Panc1 (cell line): ENCODE measurements around the gene ELOA. TPM values are rescaled to one million over a fixed set of nuclear protein-coding genes. Genes with fewer than 3 reads are reported as not detected.
"Not testable (repeated sequence)": the region's sequence is repeated elsewhere in the genome, so short reads cannot be mapped to it uniquely, and the experiment has no call there.

Source experiments
- ATAC-seq: fragments of 200-7000 bp; cut with Tn5 transposase; 2 replicates; pipeline ENCODE4 v1.9.1; 2020; ENCODE audit warnings: mild to moderate bottlenecking, moderate library complexity
- BruUV-seq: library from RNA; stranded (reverse); fragments of 400-500 nt; replicated peaks from 2 replicates; lab custom pipeline; 2021; lab: Mats Ljungman, UMichigan
- CTCF ChIA-PET: fragments of 300-600 bp; sonication (Branson Sonifier 250); formaldehyde crosslinking; loops from one replicate; lab custom pipeline; 2022; ENCODE audit warnings: antibody characterized with exemption; lab: Charles Lee
- POLR2A ChIA-PET: fragments of 300-600 bp; sonication (Branson Sonifier 250); formaldehyde crosslinking; loops from one replicate; lab custom pipeline; 2022; ENCODE audit warnings: antibody characterized with exemption; lab: Charles Lee
- DNase-seq: peaks from one replicate; pipeline ENCODE4 v3.0.0-alpha.2; 2010; ENCODE audit warnings: low read depth, low spot score
- H3K27ac ChIP-seq: 2 replicates; pipeline ENCODE4 v1.5.1; 2011; ENCODE audit warnings: mild to moderate bottlenecking, low read length, inconsistent platforms
- H3K27me3 ChIP-seq: fragments of 200-500 bp; sonication (Bioruptor generic); 2 replicates; pipeline ENCODE4 v1.6.0; 2014; ENCODE audit warnings: low read length, inconsistent platforms; ENCODE audit not compliant: control insufficient read depth, insufficient read depth
- H3K36me3 ChIP-seq: fragments of 200-500 bp; sonication (Bioruptor generic); 2 replicates; pipeline ENCODE4 v1.5.1; 2014; ENCODE audit warnings: inconsistent platforms, mild to moderate bottlenecking, low read length, moderate library complexity; ENCODE audit not compliant: control insufficient read depth, insufficient read depth
- H3K4me1 ChIP-seq: 2 replicates; pipeline ENCODE4 v1.5.1; 2011; ENCODE audit warnings: inconsistent platforms, mild to moderate bottlenecking, low read length, moderate library complexity; ENCODE audit not compliant: control insufficient read depth, insufficient read depth
- H3K4me3 ChIP-seq, 2 experiments: 2 replicates each; pipeline ENCODE4 v1.5.1; 2011 to 2012; ENCODE audit warnings: low read depth in 2 of 2, low read length in 2 of 2, mild to moderate bottlenecking in 2 of 2, inconsistent platforms in 1 of 2, moderate library complexity in 1 of 2
- H3K9me3 ChIP-seq: fragments of 200-500 bp; sonication (Bioruptor generic); 2 replicates; pipeline ENCODE4 v1.5.1; 2014; ENCODE audit warnings: low read depth, mild to moderate bottlenecking, inconsistent platforms, low read length, moderate library complexity; ENCODE audit not compliant: control insufficient read depth, insufficient read depth
- POLR2AphosphoS5 ChIP-seq: IDR thresholded peaks from 2 replicates; pipeline ENCODE4 v1.6.1; 2012; ENCODE audit warnings: mild to moderate bottlenecking, low read depth, low read length, moderate library complexity
- SIN3A ChIP-seq: IDR thresholded peaks from 2 replicates; pipeline ENCODE4 v1.6.1; 2012; ENCODE audit warnings: low read depth, mild to moderate bottlenecking, low read length, moderate library complexity, borderline replicate concordance; ENCODE audit not compliant: insufficient read depth
- TCF7L2 ChIP-seq: IDR thresholded peaks from 2 replicates; pipeline ENCODE4 v1.6.1; 2011; ENCODE audit warnings: mild to moderate bottlenecking, low read depth, low read length, inconsistent platforms
- in situ Hi-C: cut with HindIII; loops from 2 replicates; pipeline ENCODE4 v1.10.0; 2016; ENCODE audit warnings: low sequenced_read_pairs, low pct_unique_long_range_greater_than_20kb
- intact Hi-C: fragments of 100-400 bp; cut with micrococcal nuclease; formaldehyde crosslinking; loops from one replicate; pipeline ENCODE4 v1.10.0; 2022; ENCODE audit not compliant: unreplicated experiment
- total RNA-seq: library from RNA; stranded (reverse); gene quantifications from one replicate; pipeline ENCODE4 v1.2.1, GENCODE V29; 2021; ENCODE audit not compliant: unreplicated experiment
- TF ChIP-seq, protein P1 (sequence below), 2 experiments: IDR thresholded peaks; 2 replicates each; pipeline ENCODE4 v1.6.1; 2011 to 2012; ENCODE audit warnings: low read depth in 2 of 2, control low read depth in 1 of 2, low read length in 1 of 2, mild to moderate bottlenecking in 1 of 2, moderate library complexity in 1 of 2; ENCODE audit not compliant: insufficient read depth in 1 of 2
- TF ChIP-seq, protein P2 (sequence below): fragments of 450-650 bp; IDR thresholded peaks from 2 replicates; pipeline ENCODE4 v1.5.1; 2017; ENCODE audit warnings: mild to moderate bottlenecking

The ELOA gene
- total RNA-seq, 1 experiment from 2014 or later: 58.5 TPM

DNA sequence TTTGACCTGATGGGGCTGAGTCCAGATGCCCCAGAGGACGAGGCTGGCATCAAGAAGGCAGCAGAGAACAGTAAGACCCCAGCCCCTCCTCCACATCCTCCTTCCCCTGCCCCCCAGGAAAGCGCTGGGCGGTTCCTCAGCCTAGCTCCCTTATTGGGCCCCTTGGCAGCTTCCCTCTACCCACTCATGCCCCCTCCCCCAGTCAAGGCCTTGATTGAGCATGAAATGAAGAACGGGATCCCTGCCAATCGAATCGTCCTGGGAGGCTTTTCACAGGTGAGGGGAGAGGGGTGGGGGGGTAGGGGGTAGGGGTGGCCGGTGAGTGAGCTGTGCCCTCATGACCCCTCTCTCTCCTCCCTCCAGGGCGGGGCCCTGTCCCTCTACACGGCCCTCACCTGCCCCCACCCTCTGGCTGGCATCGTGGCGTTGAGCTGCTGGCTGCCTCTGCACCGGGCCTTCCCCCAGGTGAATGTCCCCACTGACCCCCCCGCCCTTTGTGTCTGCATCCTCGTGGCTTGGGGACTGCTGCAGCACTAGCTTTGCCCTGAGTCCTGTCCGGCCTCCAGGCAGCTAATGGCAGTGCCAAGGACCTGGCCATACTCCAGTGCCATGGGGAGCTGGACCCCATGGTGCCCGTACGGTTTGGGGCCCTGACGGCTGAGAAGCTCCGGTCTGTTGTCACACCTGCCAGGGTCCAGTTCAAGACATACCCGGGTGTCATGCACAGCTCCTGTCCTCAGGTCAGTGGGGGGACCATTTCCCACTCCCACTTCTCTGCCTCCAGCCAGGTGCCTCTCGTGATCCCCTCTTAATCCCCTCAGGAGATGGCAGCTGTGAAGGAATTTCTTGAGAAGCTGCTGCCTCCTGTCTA, 50.8 kb downstream of the ELOA start:
- DNase-seq (no peak), ATAC-seq (no peak)
- Histone ChIP-seq H3K27ac (peak overlapping the region; percentile 54), H3K9me3 (no peaks in the 10 kb centered on the region), H3K4me1 (peaks cover 52% of the 10 kb centered on the region), H3K36me3 (peaks cover 4% of the 10 kb centered on the region; the same call in 1 of the 2 replicates), H3K4me3 (peak overlapping the region in 1 of 2 experiments; percentile 99; a peak in 1 of 4 replicates), H3K27me3 (no peaks in the 10 kb centered on the region)
- intact Hi-C loops: no loop called here
- BruUV-seq: no TSS peak
- ChIA-PET POLR2A (interaction anchor here (0.6 to 2.1 kb wide), 4 partner anchors 16 to 162 kb away, joined by 4 to 12 read pairs (median 6); partner anchors contain the start of gene PITHD1), CTCF (interaction anchor here (0.7 kb wide), 1 partner anchor 23 kb away, joined by 7 read pairs; no protein-coding TSS in a partner anchor)
- in situ Hi-C loops: no loop called here
- no peak for TF ChIP-seq POLR2AphosphoS5
- no peak for TF ChIP-seq SIN3A
- TF ChIP-seq, protein P1, sequence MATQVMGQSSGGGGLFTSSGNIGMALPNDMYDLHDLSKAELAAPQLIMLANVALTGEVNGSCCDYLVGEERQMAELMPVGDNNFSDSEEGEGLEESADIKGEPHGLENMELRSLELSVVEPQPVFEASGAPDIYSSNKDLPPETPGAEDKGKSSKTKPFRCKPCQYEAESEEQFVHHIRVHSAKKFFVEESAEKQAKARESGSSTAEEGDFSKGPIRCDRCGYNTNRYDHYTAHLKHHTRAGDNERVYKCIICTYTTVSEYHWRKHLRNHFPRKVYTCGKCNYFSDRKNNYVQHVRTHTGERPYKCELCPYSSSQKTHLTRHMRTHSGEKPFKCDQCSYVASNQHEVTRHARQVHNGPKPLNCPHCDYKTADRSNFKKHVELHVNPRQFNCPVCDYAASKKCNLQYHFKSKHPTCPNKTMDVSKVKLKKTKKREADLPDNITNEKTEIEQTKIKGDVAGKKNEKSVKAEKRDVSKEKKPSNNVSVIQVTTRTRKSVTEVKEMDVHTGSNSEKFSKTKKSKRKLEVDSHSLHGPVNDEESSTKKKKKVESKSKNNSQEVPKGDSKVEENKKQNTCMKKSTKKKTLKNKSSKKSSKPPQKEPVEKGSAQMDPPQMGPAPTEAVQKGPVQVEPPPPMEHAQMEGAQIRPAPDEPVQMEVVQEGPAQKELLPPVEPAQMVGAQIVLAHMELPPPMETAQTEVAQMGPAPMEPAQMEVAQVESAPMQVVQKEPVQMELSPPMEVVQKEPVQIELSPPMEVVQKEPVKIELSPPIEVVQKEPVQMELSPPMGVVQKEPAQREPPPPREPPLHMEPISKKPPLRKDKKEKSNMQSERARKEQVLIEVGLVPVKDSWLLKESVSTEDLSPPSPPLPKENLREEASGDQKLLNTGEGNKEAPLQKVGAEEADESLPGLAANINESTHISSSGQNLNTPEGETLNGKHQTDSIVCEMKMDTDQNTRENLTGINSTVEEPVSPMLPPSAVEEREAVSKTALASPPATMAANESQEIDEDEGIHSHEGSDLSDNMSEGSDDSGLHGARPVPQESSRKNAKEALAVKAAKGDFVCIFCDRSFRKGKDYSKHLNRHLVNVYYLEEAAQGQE (IDR thresholded peaks at IDR 0.05; ENCODE audit: insufficient read depth in 1 of 2, low read depth in 2 of 2, low read length in 1 of 2): no peak
- no peak for TF ChIP-seq TCF7L2
- TF ChIP-seq, protein P2, sequence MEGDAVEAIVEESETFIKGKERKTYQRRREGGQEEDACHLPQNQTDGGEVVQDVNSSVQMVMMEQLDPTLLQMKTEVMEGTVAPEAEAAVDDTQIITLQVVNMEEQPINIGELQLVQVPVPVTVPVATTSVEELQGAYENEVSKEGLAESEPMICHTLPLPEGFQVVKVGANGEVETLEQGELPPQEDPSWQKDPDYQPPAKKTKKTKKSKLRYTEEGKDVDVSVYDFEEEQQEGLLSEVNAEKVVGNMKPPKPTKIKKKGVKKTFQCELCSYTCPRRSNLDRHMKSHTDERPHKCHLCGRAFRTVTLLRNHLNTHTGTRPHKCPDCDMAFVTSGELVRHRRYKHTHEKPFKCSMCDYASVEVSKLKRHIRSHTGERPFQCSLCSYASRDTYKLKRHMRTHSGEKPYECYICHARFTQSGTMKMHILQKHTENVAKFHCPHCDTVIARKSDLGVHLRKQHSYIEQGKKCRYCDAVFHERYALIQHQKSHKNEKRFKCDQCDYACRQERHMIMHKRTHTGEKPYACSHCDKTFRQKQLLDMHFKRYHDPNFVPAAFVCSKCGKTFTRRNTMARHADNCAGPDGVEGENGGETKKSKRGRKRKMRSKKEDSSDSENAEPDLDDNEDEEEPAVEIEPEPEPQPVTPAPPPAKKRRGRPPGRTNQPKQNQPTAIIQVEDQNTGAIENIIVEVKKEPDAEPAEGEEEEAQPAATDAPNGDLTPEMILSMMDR: no peak

DNA sequence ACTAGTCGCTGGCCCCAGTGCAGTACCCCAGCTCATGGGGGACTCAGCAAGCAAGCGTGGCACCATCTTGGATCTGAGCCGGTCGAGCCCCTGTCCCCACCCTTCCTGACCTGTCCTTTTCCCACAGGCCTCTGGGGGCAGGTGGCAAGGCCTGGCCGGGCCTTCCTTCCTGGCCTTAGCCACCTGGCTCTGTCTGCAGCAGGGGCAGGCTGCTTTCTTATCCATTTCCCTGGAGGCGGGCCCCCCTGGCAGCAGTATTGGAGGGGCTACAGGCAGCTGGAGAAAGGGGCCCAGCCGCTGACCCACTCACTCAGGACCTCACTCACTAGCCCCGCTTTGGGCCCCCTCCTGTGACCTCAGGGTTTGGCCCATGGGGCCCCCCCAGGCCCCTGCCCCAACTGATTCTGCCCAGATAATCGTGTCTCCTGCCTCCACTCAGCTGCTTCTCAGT, 51.5 kb downstream of the ELOA start:
- CTCF ChIA-PET: interaction anchor here (0.7 kb wide), 1 partner anchor 24 kb away, joined by 7 read pairs; no protein-coding TSS in a partner anchor
- in situ Hi-C loops, intact Hi-C loops, H3K4me3 ChIP-seq, ATAC-seq, H3K9me3 ChIP-seq, H3K36me3 ChIP-seq, H3K27me3 ChIP-seq, DNase-seq: not testable (repeated sequence)
- Histone ChIP-seq H3K4me1 (peaks cover 53% of the 10 kb centered on the region), H3K27ac (peak overlapping the region; percentile 68; the same call in 1 of the 2 replicates)
- POLR2A ChIA-PET: interaction anchor here (0.6 to 2.1 kb wide), 2 partner anchors 16 to 161 kb away, joined by 5 to 12 read pairs; partner anchors contain the start of gene PITHD1
- BruUV-seq: TSS peak; percentile 60
